ENCODE measurements around the gene AOPEP.

Gene AOPEP

DNA sequence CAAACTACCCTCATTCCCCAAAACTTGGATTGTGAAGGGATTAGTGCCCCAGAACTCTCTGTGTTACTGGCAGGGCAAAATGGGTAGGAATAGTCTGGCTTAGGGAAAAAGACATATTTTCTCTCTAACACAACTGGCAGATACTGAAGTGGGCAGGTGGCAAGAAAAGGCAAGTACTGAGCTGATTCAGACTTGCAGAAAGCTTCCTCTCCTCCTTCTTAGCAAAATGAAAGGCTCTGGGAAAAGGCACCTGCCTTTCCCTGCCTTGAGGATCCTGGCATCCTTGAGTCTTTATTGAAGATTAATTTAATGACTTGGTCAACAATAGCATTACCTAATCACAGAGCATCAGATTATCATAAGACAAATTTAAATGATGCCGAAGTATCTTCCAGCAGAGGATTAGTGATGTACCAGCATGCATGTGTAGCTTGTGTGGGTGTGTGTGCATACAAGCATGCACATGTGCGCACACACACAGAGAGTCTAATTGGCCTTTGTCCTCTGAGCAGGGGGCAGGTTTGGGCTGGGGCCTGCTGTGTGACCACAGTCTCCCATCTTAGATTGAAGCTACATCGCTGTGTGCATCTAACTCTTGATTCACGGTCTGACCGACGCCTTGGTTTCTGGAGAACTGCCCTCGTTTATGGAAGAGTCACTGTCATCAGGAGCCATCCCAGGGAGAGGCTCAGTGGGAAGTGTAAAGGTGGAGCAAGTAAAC is 294.8 kb downstream of the AOPEP start:
- peak overlapping the region; percentile 81 to 99 for H3K27ac ChIP-seq
- H3K9me3 ChIP-seq = no peaks in the 10 kb centered on the region
- no peaks in the 10 kb centered on the region for H3K27me3 ChIP-seq
- H3K4me3 ChIP-seq = no peak overlapping the region
- H3K4me1 ChIP-seq = peaks cover 0 to 100% (median 79%) of the 10 kb centered on the region in 4 donors
- intact Hi-C loops (cut with DNase I; ENCODE audit: low total_unique reads) = no loop called here
- TF ChIP-seq, protein P1, sequence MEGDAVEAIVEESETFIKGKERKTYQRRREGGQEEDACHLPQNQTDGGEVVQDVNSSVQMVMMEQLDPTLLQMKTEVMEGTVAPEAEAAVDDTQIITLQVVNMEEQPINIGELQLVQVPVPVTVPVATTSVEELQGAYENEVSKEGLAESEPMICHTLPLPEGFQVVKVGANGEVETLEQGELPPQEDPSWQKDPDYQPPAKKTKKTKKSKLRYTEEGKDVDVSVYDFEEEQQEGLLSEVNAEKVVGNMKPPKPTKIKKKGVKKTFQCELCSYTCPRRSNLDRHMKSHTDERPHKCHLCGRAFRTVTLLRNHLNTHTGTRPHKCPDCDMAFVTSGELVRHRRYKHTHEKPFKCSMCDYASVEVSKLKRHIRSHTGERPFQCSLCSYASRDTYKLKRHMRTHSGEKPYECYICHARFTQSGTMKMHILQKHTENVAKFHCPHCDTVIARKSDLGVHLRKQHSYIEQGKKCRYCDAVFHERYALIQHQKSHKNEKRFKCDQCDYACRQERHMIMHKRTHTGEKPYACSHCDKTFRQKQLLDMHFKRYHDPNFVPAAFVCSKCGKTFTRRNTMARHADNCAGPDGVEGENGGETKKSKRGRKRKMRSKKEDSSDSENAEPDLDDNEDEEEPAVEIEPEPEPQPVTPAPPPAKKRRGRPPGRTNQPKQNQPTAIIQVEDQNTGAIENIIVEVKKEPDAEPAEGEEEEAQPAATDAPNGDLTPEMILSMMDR (IDR thresholded peaks at IDR 0.05) = no peak
- H3K36me3 ChIP-seq = peaks cover 34 to 45% (median 41%) of the 10 kb centered on the region in 3 donors
- DNase-seq = no peak

DNA sequence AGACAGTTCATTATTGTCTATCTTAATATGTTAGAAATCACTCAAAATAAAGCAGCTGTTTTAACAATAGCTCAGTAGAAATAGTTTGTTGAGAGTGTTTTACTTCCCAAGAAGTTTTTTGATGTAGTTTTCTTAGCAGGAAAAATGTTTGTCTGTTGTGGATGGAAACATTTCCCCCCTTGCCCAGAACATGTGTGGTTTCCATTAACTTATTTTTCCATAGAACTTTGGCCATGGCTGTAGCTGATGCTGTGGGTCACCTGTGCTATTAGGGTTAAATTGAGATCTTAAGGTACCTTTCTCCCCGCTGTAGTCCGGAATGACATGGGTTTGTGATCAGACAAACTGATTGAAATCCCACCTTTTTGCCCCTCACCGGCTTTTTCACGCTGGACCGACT is 296.2 kb downstream of the AOPEP start:
- TF ChIP-seq, protein P1 (IDR thresholded peaks at IDR 0.05) = no peak
- Histone ChIP-seq H3K4me1 (peaks cover 0 to 100% (median 86%) of the 10 kb centered on the region in 4 donors), H3K9me3 (no peaks in the 10 kb centered on the region), H3K27me3 (no peaks in the 10 kb centered on the region), H3K27ac (peak overlapping the region; percentile 81 to 99), H3K4me3 (no peak overlapping the region), H3K36me3 (peaks cover 28 to 32% (median 30%) of the 10 kb centered on the region in 3 donors)
- DNase-seq = no peak
- intact Hi-C loops (cut with DNase I; ENCODE audit: low total_unique reads) = no loop called here

DNA sequence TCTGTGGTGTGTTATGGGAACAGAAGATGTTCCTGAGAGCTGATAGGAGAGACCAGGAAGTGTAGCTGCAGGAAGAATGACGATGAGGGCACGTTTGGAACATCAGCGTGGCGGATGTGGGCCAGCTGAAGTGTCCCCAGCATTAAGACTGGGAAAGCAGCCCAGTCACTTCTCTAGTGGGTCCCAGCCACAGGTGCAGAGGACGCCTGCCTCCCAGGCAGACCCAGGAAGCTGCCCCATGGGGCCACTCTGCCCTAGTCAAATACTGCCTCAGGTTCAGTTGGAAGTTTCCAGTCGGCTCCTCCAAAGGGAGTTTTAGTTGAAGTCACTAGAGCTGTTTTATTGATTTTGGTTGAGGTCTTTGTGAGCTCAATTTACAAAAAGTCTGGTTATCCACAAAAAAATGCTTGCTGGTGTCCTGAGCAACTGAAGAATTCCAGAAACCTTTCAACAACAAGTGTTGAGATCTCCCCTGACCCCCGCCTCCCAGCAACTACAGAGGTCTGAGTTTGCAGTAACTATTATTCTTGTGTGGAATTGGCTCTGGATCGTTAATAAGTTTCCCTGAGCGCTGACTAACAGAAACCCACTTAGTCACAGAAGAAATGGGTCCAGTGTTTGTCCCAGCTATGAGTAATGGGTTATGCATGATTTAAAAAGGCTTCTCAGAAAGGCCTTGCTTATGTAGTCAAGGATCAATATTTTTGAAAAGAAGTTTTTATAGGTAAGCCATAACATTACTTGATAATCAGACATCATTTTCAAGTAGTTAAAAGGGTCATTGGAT is 296.9 kb downstream of the AOPEP start:
- Histone ChIP-seq H3K9me3 (no peaks in the 10 kb centered on the region), H3K4me1 (peaks cover 0 to 100% (median 85%) of the 10 kb centered on the region in 4 donors), H3K36me3 (peaks cover 28 to 30% (median 29%) of the 10 kb centered on the region in 3 donors), H3K4me3 (peak overlapping the region; percentile 13 to 25), H3K27me3 (no peaks in the 10 kb centered on the region), H3K27ac (peak overlapping the region; percentile 81 to 99)
- TF ChIP-seq, protein P1 (IDR thresholded peaks at IDR 0.05) = no peak
- intact Hi-C loops (cut with DNase I; ENCODE audit: low total_unique reads) = no loop called here
- no peak for DNase-seq

DNA sequence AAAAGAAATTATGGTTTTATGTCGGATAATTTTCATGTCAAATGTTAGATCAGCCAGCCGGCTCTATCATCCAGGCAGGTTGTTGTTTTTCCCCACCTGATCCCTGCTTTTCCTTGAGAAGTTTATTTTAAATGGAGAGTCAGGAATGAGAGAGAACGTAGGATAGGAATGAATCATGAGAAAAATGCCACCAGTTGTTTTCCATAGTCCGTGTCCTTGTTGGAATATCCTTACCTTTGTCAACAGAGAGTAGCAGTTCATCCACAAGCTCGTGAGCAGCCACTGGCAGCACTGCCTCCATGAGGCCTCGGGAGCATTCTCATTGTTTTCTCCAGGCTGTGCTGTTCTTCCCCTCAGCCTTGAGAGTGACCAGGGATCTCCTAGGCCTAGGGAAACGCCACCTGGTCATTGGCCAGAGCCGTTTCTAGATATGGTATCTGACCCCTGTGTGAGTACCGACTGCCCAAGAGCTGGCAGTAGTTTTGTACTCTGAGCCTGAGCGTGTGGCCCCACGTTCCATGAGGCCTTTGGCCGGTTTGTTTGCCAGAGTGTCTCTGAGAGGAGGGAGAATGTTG is 297.7 kb downstream of the AOPEP start:
- intact Hi-C loops (cut with DNase I; ENCODE audit: low total_unique reads) = no loop called here
- H3K27me3 ChIP-seq = no peaks in the 10 kb centered on the region
- H3K27ac ChIP-seq = peak overlapping the region; percentile 81 to 99
- peaks cover 28 to 30% (median 29%) of the 10 kb centered on the region in 3 donors for H3K36me3 ChIP-seq
- TF ChIP-seq, protein P1 (IDR thresholded peaks at IDR 0.05) = no peak
- H3K4me1 ChIP-seq = peaks cover 0 to 100% (median 84%) of the 10 kb centered on the region in 4 donors
- peak overlapping the region; percentile 13 to 25 for H3K4me3 ChIP-seq
- peak in 1 of 2 donors; percentile 80 for DNase-seq
- H3K9me3 ChIP-seq = no peaks in the 10 kb centered on the region

DNA sequence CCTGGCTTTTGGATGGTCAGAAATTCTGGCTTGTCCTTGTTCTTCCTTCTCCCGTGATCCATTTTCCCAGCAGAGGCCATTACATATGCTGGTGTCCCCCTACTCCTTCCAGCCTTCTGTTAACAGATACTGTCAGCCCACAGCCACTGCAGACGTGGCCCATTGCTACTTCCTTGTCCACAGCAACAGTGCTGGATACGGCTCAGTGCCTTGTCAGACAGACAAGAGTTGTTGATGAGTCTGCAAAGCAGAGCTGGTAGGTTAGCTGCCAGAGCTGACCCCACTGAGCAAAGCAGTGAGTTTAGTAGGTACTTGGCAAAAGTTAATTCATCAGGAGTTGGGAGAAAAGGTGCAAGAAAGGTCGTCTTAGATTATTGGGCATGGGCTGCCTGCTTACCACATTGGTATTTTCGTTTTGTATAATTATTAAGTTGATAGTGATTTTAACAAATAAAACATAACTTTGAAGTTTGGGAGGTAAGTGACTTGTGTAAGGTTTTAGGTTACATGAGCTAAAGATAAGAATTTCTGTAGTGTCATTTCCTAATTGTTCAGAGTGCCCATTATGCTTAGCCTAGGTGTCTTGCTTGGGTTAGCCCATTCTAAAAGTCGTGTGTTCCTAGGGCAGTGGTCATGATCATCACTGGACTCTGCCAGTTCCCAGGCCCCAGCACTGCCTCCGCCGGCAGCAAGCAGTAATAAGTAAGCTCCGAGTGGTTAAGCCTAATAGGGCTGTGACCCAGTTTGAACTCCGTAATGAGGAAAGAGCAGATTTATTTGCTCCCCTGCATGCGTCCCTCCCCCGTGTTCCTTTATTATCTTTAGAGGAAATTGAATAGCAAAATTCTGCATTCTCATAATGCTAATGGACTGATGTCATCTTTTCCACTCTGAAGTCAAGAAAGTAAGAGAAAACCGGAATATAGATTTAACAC is 299.0 kb downstream of the AOPEP start:
- intact Hi-C loops (cut with DNase I; ENCODE audit: low total_unique reads) = loop anchor here (2.0 kb wide), 1 partner anchor 21 kb away; no protein-coding TSS in a partner anchor
- DNase-seq = peak; percentile 79 to 89

More for the DNA sequence above, 299.0 kb downstream of the AOPEP start:
- H3K27me3 ChIP-seq = no peaks in the 10 kb centered on the region
- peaks cover 0 to 100% (median 84%) of the 10 kb centered on the region in 4 donors for H3K4me1 ChIP-seq
- TF ChIP-seq, protein P1 (IDR thresholded peaks at IDR 0.05) = peak; percentile 50
- H3K27ac ChIP-seq = peak overlapping the region; percentile 81 to 99
- no peaks in the 10 kb centered on the region for H3K9me3 ChIP-seq
- peaks cover 17 to 19% (median 17%) of the 10 kb centered on the region in 3 donors for H3K36me3 ChIP-seq
- H3K4me3 ChIP-seq = peak overlapping the region; percentile 1 to 18

Data from tibial artery (tissue), 4 donors.